Lung microvascular endothelial cell (primary cell): ENCODE data around the gene MAP3K19. TPM values are rescaled to one million over a fixed set of nuclear protein-coding genes. Genes with fewer than 3 reads are reported as not detected.
A peak's percentile ranks its signal among the peaks of the same experiment; 100 is the strongest.
"Not testable (repeated sequence)": the region's sequence is repeated elsewhere in the genome, so short reads cannot be mapped to it uniquely, and the experiment has no call there.

Experiments
- DNase-seq, 2 donors: peaks; one replicate each; pipeline versions ENCODE4 v3.0.0 to v3.0.0-alpha.2; 2010; ENCODE audit warnings: low read depth in 2 of 2
- total RNA-seq: library from RNA; depleted of rRNA; stranded (reverse); fragments of >200 nt; gene quantifications from 2 replicates; pipeline ENCODE4 v1.2.1, GENCODE V29; 2014

The MAP3K19 gene
- total RNA-seq, 1 donor from 2014 or later = not detected

DNA sequence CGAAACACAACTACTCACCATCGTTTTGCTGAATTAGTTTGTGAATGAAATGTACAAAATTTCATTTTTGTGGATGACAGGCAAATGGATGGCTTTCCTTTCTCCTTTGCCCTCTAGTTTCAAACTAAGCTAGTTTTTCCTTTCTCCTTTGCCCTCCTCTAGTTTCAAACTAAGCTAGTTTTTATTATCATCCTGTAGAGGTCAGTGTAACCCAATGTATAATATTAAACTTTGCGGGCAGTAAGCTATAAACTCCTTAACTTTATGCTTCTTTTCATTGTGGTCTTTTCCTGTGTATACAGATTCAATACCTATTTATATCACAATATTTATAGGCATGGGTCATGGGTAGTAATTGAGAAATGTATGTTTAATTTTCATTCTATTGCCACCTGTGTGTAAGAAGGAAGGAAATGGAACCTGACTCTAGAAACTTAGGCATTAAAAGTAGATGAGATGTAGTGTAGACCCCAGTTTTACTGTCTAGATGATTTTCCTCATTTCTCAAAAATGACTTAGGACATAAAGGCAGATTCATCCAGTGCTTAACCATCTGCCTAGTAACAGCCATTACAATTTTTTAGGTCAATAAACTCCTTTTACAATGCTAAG, 58.1 kb downstream of the MAP3K19 start:
- DNase-seq = peak; percentile 42 to 54

DNA sequence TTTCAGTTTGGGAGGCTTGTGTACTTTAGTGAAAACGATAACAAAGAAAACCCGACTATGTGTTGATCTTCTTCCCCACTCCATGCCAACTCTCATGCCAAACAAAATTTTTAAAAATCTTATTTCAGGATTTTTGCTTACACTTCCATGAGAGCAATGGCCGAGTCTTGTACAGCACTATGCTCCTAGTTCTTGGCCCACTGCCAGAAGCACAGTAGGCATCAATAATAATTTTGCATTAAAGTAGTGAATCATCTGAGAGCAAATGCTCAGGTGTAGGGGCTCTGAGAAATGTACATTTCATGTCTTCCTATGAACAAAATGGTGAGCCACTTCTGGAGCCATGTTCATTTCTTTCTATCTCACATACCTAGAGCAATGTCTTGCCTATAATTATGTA, 62.2 kb downstream of the MAP3K19 start:
- DNase-seq = no peak

GRCh38 chr2:134982603-134983002, 64.6 kb downstream of the MAP3K19 start:
- DNase-seq = no peak

DNA sequence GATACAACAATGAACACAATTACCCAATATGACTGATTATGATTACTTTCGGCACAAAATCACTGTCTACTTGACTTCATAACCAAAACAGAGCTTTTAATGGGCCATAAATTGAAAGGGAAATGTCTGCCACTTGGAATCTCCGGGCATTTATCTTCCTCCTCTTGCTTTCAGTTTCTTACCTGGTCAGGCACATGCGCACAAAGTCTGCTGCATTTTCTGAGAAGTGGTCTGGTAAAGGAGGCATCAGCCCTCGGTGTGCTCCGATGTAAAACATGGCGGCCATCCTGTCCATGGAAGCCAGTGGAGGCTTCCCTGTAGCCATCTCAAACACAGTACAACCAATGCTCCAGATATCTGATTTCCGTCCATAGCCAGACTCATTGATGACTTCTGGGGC, 66.6 kb downstream of the MAP3K19 start:
- DNase-seq = no peak

DNA sequence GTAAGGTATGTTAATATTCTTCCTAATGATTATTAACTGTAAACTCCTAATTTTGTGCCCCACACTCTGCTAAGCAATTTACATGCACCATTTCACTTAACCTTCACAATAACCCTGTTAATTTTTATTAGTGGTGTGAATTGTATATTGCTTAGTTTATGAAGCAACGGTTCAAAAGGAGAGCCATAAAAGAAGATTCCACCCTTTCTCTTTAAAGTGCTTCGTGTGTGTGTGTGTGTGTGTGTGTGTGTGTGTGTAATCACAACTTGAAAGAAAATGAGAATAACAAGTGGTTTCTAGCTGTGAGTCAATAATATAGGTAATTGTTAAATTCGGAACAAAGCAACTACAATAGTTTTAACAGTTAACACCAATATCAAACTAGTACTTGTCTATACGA, 68.0 kb downstream of the MAP3K19 start:
- no peak for DNase-seq

- not testable (repeated sequence) for DNase-seq
These were observed 70.1 kb downstream of the MAP3K19 start for GRCh38 chr2:134977104-134977503.

GRCh38 chr2:134976074-134976702, 71.1 kb downstream of the MAP3K19 start:
- DNase-seq = peak; percentile 12 to 72

GRCh38 chr2:134975281-134976009, 71.8 kb downstream of the MAP3K19 start:
- DNase-seq = no peak

GRCh38 chr2:134973241-134974138, 73.8 kb downstream of the MAP3K19 start:
- no peak for DNase-seq

DNA sequence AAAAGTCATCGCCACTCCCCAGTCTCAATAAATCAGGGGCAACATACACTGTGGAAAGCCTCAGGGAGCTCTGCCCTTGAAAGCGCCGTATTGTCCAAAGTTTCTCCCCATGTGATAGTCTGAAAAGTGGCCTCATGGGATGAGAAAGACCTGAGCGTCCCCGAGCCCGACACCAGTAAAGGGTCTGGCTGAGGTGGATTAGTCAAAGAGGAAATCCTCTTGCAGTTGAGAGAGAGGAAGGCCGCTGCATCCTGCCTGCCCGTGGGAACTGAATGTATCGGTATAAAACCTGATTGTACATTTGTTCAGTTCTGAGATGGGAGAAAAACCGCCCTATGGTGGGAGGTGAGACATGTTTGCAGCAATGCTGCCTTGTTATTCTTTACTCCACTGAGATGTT, 80.1 kb downstream of the MAP3K19 start:
- peak; percentile 84 to 91 for DNase-seq

- DNase-seq = no peak
These were observed 89.8 kb downstream of the MAP3K19 start for GRCh38 chr2:134957477-134957876.

DNA sequence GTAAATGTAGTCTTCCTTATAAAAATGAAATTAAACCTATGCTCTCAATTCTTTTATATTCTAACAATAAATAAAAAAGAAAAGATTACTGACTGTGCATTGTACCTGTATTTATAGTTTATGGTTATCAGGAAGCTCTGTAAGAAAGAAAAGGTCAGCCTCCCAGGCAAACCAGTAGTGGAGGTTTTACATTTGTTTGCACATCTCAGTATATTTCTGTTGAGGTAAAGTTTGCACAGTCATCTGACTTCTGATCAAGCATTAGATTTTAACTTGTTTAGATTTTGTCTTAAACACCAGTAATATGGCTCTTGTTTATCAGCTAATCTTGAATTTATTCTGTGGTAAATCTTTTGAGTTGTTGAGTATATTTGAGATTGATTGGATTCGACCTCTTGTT, 91.5 kb downstream of the MAP3K19 start:
- no peak for DNase-seq

DNA sequence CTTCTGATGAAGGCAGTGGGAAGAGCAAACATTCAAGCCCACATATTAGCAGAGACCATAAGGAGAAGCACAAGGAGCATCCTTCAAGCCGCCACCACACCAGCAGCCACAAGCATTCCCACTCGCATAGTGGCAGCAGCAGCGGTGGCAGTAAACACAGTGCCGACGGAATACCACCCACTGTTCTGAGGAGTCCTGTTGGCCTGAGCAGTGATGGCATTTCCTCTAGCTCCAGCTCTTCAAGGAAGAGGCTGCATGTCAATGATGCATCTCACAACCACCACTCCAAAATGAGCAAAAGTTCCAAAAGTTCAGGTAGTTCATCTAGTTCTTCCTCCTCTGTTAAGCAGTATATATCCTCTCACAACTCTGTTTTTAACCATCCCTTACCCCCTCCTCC, 93.2 kb downstream of the MAP3K19 start:
- DNase-seq = no peak

DNA sequence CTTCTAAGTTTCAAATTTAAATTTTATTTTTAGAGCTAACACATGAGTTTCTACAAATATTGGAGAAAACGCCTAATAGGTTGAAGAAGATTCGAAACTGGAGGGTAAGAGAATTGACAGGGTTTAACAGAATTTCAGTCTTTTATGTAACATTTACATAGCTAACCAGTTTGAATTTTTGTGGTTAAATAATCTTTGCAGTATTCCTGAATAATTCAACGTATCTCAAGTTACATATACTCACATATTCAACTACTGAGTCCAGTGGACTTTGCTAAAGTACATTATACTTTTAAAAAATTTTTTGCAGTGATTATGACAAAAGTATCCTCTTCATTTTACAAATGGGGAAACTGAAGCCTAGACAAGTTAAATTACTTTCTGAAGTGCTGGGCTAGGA, 94.6 kb downstream of the MAP3K19 start:
- DNase-seq = no peak

- no peak for DNase-seq
These were observed 96.4 kb downstream of the MAP3K19 start for GRCh38 chr2:134950886-134951285.

- DNase-seq = no peak
These were observed 97.1 kb downstream of the MAP3K19 start for GRCh38 chr2:134949981-134950708.

DNA sequence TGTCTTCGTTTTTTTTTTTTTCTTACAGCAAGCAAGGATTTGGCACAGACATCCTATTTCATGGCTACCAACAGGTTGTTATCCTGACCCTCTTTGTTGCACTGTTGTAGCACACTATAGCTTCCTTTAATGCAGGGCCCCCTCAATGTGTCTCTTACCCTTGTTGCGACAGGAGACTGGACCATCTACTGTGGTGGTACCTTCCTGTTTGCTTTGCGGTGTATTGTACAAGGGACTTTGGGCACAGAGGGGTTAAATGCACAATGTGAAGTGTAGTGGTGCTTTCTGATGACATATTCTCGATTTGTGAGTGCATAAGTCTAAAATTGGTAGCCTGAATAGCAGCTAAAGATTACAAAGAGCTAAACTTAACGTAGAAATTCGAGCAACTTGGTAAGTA, 101.2 kb downstream of the MAP3K19 start:
- DNase-seq = no peak

DNA sequence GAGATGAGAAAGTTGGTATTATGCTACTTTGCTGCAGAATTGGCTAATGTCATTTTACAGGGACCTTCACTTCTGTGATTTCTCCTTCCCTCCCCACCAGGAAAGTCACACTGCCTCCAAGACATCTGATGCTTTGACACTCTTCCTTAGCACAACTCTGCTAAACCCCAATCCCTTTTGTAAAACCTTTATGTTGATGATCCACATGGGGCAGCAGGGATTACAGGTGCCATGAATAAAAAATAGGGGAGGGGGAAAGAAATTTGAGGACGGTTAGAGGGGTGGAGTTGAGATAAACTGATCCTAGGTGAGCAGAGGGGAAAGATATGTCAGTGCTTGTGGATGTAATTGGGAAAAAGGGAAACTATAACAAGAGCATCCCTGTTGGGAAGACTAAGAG, 102.3 kb downstream of the MAP3K19 start:
- no peak for DNase-seq

DNA sequence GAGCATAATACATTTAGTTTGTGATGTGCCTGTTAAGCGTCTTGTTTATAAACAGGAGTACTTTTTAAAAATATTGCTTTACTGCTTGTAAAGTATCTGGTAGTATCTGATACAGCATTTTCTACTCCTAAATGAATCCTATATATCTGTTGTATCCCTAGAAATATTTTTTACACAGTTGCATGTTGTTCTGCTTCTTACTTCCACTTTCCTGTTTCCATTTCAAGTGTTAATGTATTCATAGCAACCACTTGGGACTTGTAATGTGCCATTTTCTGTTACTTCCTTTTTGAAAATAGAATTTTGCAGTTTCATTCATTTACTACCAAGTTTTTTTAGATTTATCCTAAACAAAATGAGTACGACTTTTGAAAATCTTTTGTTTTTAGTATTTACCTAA, 103.7 kb downstream of the MAP3K19 start:
- no peak for DNase-seq

DNA sequence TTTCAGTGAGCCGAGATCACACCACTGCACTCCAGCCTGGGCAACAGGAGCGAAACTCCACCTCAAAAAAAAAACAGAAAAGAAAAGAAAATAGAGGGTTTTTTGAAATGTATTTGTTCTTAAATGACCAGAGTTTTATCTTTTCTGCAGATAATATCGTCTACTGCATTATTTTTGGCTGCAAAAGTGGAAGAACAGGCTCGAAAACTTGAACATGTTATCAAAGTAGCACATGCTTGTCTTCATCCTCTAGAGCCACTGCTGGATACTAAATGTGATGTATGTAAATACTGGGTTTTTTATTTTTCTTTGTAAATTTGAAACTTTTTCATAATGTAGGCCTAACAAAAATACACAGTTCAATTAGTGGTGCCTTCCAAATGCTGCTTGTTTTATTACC, 110.6 kb downstream of the MAP3K19 start:
- no peak for DNase-seq

DNA sequence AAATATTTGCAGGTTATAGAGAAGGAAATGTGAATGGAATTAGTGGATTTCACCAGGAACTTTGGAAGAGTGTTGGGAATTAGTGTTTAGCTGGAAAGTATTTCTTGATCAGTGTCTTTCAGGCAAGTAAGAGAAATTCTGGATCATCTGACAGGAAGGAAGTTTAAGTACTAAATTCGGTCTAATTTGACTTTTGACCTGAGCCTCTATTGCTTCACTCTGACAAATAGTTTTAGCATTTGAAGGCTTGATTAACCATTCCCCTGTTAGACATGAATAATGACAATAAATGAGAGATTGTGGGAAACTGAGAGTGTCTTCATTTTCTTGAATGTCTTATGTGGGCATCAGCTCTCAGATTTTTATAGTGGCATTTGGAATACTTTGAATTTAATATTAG, 112.6 kb downstream of the MAP3K19 start:
- no peak for DNase-seq
